Neural cell (in vitro differentiated cells): ENCODE results near the gene RABEPK. TPM values are rescaled to one million over a fixed set of nuclear protein-coding genes. Genes with fewer than 3 reads are reported as not detected.
"Not testable (repeated sequence)": the region's sequence is repeated elsewhere in the genome, so short reads cannot be mapped to it uniquely, and the experiment has no call there.

ENCODE experiments used
- H2AFZ ChIP-seq: fragments of 200-600, 300-800 bp; sonication (generic), shearing (Covaris generic); 2 replicates; pipeline ENCODE4 v1.6.0; 2014; ENCODE audit warnings: low read depth, mild to moderate bottlenecking, antibody characterized with exemption, low read length, moderate library complexity
- H3F3A ChIP-seq: fragments of 200-600 bp; shearing (Covaris generic); 2 replicates; pipeline ENCODE4 v1.6.1; 2016; ENCODE audit warnings: mild to moderate bottlenecking, moderate library complexity, mixed read lengths, antibody characterized with exemption, low read length; ENCODE audit not compliant: insufficient read depth, poor library complexity, severe bottlenecking
- H3K27ac ChIP-seq: fragments of 200-600, 300-800 bp; sonication (generic), shearing (Covaris generic); 2 replicates; pipeline ENCODE4 v1.5.1; 2014; ENCODE audit warnings: mild to moderate bottlenecking, low read length, moderate library complexity
- H3K27me3 ChIP-seq: fragments of 300-800, 200-600 bp; sonication (generic), shearing (Covaris generic); 2 replicates; pipeline ENCODE4 v1.6.0; 2014; ENCODE audit warnings: mild to moderate bottlenecking, low read depth, low read length, moderate library complexity; ENCODE audit not compliant: insufficient read depth
- H3K36me3 ChIP-seq: fragments of 300-800, 200-600 bp; sonication (generic), shearing (Covaris generic); 2 replicates; pipeline ENCODE4 v1.5.1; 2014; ENCODE audit warnings: mild to moderate bottlenecking, antibody characterized with exemption, low read length, moderate library complexity; ENCODE audit not compliant: insufficient read depth
- H3K4me2 ChIP-seq: fragments of 300-800, 200-600 bp; sonication (generic), shearing (Covaris generic); 2 replicates; pipeline ENCODE4 v1.6.0; 2014; ENCODE audit warnings: mild to moderate bottlenecking, low read length
- H3K4me3 ChIP-seq: fragments of 300-800, 200-600 bp; sonication (generic), shearing (Covaris generic); 2 replicates; pipeline ENCODE4 v1.5.1; 2014; ENCODE audit warnings: mild to moderate bottlenecking, low read length, moderate library complexity
- H3K79me2 ChIP-seq: fragments of 200-600 bp; shearing (Covaris generic); replicated peaks from 2 replicates; pipeline ENCODE4 v1.6.0; 2014; ENCODE audit warnings: mild to moderate bottlenecking, low read length, moderate library complexity; ENCODE audit not compliant: insufficient read depth
- H3K9ac ChIP-seq: fragments of 300-800, 200-600 bp; sonication (generic), shearing (Covaris generic); 2 replicates; pipeline ENCODE4 v1.6.1; 2016; ENCODE audit warnings: mild to moderate bottlenecking, low read length, mixed read lengths
- H3K9me2 ChIP-seq: fragments of 200-600 bp; shearing (Covaris generic); 2 replicates; pipeline ENCODE4 v1.6.1; 2016; ENCODE audit warnings: mild to moderate bottlenecking, low read length, mixed read lengths; ENCODE audit not compliant: insufficient read depth
- H3K9me3 ChIP-seq: fragments of 200-600, 300-800 bp; sonication (generic), shearing (Covaris generic); 2 replicates; pipeline ENCODE4 v1.6.1; 2016; ENCODE audit warnings: mild to moderate bottlenecking, mixed run types, low read length, moderate library complexity, mixed read lengths
- H4K20me1 ChIP-seq: fragments of 200-600 bp; shearing (Covaris generic); 2 replicates; pipeline ENCODE4 v1.6.1; 2016; ENCODE audit warnings: mild to moderate bottlenecking, mixed run types; ENCODE audit not compliant: insufficient read depth
- CTCF ChIP-seq: fragments of 450-650 bp; IDR thresholded peaks from 2 replicates; pipeline ENCODE4 v1.5.1; 2014; ENCODE audit warnings: antibody characterized with exemption, mild to moderate bottlenecking, moderate library complexity; ENCODE audit not compliant: poor library complexity, severe bottlenecking
- EP300 ChIP-seq: fragments of 450-650 bp; conservative IDR thresholded peaks from 2 replicates; pipeline ENCODE4 v1.6.1; 2014; ENCODE audit warnings: antibody characterized with exemption, mild to moderate bottlenecking, moderate library complexity; ENCODE audit not compliant: poor library complexity, severe bottlenecking
- EZH2 ChIP-seq: fragments of 200-600, 300-800 bp; shearing (Covaris generic), sonication (generic); IDR thresholded peaks from 2 replicates; pipeline ENCODE4 v1.6.1; 2014; ENCODE audit warnings: antibody characterized with exemption, low read length, borderline replicate concordance, mild to moderate bottlenecking; ENCODE audit not compliant: insufficient read depth, poor library complexity, severe bottlenecking
- MXI1 ChIP-seq: fragments of 450-650 bp; conservative IDR thresholded peaks from 2 replicates; pipeline ENCODE4 v1.6.1; 2014; ENCODE audit warnings: antibody characterized with exemption, mild to moderate bottlenecking; ENCODE audit not compliant: poor library complexity, severe bottlenecking
- POLR2AphosphoS5 ChIP-seq: IDR thresholded peaks from 2 replicates; pipeline ENCODE4 v1.6.1; 2012
- RAD21 ChIP-seq: fragments of 450-650 bp; conservative IDR thresholded peaks from 2 replicates; pipeline ENCODE4 v1.6.1; 2014; ENCODE audit warnings: antibody characterized with exemption, mild to moderate bottlenecking, moderate library complexity
- SMC3 ChIP-seq: fragments of 450-650 bp; conservative IDR thresholded peaks from 2 replicates; pipeline ENCODE4 v1.6.1; 2014; ENCODE audit warnings: antibody characterized with exemption, mild to moderate bottlenecking, moderate library complexity; ENCODE audit not compliant: poor library complexity
- TAF1 ChIP-seq: IDR thresholded peaks from 2 replicates; pipeline ENCODE4 v1.6.1; 2012; ENCODE audit warnings: low read depth
- polyA plus RNA-seq: library from polyadenylated mRNA; depleted of rRNA; stranded (reverse); fragments of >200 nt; gene quantifications from 2 replicates; pipeline ENCODE4 v1.2.3, GENCODE V29; 2014
- TF ChIP-seq, protein P1 (sequence below): IDR thresholded peaks from 2 replicates; pipeline ENCODE4 v1.6.1; 2012; ENCODE audit warnings: borderline replicate concordance

RABEPK gene
- polyA plus RNA-seq, 1 donor from 2014 or later, result 58.2 TPM

DNA sequence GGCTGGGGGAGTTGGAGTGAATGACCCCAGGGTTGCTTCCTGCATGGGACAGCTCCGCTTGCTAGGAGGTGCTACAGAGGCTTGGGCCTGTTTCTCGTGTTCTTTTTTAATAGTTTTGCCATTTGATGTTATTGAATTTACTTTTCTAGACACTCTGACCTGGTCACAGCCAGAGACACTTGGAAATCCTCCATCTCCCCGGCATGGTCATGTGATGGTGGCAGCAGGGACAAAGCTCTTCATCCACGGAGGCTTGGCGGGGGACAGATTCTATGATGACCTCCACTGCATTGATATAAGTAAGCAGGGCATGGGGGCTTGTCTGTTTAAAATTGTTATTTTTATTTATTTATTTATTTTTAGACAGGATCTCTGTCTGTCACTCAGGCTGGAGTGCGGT lies 27.4 kb downstream of the RABEPK start:
- no peaks in the 10 kb centered on the region for H3K79me2 ChIP-seq
- no peak overlapping the region for H3K4me2 ChIP-seq
- H3K36me3 ChIP-seq, result no peaks in the 10 kb centered on the region
- no peaks in the 10 kb centered on the region for H3K27me3 ChIP-seq
- H3K9me2 ChIP-seq, result no peaks in the 10 kb centered on the region
- H4K20me1 ChIP-seq, result no peaks in the 10 kb centered on the region
- TF ChIP-seq, protein P1, sequence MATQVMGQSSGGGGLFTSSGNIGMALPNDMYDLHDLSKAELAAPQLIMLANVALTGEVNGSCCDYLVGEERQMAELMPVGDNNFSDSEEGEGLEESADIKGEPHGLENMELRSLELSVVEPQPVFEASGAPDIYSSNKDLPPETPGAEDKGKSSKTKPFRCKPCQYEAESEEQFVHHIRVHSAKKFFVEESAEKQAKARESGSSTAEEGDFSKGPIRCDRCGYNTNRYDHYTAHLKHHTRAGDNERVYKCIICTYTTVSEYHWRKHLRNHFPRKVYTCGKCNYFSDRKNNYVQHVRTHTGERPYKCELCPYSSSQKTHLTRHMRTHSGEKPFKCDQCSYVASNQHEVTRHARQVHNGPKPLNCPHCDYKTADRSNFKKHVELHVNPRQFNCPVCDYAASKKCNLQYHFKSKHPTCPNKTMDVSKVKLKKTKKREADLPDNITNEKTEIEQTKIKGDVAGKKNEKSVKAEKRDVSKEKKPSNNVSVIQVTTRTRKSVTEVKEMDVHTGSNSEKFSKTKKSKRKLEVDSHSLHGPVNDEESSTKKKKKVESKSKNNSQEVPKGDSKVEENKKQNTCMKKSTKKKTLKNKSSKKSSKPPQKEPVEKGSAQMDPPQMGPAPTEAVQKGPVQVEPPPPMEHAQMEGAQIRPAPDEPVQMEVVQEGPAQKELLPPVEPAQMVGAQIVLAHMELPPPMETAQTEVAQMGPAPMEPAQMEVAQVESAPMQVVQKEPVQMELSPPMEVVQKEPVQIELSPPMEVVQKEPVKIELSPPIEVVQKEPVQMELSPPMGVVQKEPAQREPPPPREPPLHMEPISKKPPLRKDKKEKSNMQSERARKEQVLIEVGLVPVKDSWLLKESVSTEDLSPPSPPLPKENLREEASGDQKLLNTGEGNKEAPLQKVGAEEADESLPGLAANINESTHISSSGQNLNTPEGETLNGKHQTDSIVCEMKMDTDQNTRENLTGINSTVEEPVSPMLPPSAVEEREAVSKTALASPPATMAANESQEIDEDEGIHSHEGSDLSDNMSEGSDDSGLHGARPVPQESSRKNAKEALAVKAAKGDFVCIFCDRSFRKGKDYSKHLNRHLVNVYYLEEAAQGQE, result no peak
- TF ChIP-seq RAD21 (no peak), TAF1 (no peak), MXI1 (no peak), CTCF (no peak)
- no peak overlapping the region for H3K27ac ChIP-seq
- no peaks in the 10 kb centered on the region for H3K9me3 ChIP-seq
- H3F3A ChIP-seq, result no peaks in the 10 kb centered on the region
- H3K4me3 ChIP-seq, result no peak overlapping the region
- H2AFZ ChIP-seq, result no peak overlapping the region
- no peak overlapping the region for H3K9ac ChIP-seq

GRCh38 chr9:125233678-125234077 lies 33.3 kb downstream of the RABEPK start:
- H3K27ac ChIP-seq, result no peak overlapping the region

GRCh38 chr9:125234099-125234498 lies 33.8 kb downstream of the RABEPK start:
- not testable (repeated sequence) for H2AFZ ChIP-seq, H3F3A ChIP-seq, H4K20me1 ChIP-seq, H3K27me3 ChIP-seq, H3K9ac ChIP-seq, H3K4me2 ChIP-seq, H3K9me2 ChIP-seq, H3K27ac ChIP-seq, H3K9me3 ChIP-seq, H3K4me3 ChIP-seq
- Histone ChIP-seq H3K36me3 (peaks cover 21% of the 10 kb centered on the region), H3K79me2 (peaks cover 31% of the 10 kb centered on the region)

More at GRCh38 chr9:125233678-125234077, 33.3 kb downstream of the RABEPK start:
- Histone ChIP-seq H3K4me3 (no peak overlapping the region), H3K9me3 (no peaks in the 10 kb centered on the region), H3K9me2 (no peaks in the 10 kb centered on the region), H3K79me2 (peaks cover 27% of the 10 kb centered on the region), H3K27me3 (no peaks in the 10 kb centered on the region), H3K36me3 (peaks cover 17% of the 10 kb centered on the region), H3F3A (no peaks in the 10 kb centered on the region), H2AFZ (no peak overlapping the region), H4K20me1 (no peaks in the 10 kb centered on the region), H3K4me2 (no peak overlapping the region), H3K9ac (no peak overlapping the region)
- TF ChIP-seq MXI1 (no peak), EP300 (no peak), RAD21 (no peak), CTCF (no peak), EZH2 (no peak), SMC3 (no peak), POLR2AphosphoS5 (no peak), TAF1 (no peak)
- TF ChIP-seq, protein P1, result no peak
